CD4-positive, alpha-beta T cell treated with Interleukin-12 subunit alpha and Interleukin-12 subunit beta, for 1 hour (primary cell): Measurements from ENCODE around the gene THRB.

Experiments used
- DNase-seq: peaks from one replicate; pipeline ENCODE4 v3.0.0-alpha.2; 2020

THRB gene

DNA sequence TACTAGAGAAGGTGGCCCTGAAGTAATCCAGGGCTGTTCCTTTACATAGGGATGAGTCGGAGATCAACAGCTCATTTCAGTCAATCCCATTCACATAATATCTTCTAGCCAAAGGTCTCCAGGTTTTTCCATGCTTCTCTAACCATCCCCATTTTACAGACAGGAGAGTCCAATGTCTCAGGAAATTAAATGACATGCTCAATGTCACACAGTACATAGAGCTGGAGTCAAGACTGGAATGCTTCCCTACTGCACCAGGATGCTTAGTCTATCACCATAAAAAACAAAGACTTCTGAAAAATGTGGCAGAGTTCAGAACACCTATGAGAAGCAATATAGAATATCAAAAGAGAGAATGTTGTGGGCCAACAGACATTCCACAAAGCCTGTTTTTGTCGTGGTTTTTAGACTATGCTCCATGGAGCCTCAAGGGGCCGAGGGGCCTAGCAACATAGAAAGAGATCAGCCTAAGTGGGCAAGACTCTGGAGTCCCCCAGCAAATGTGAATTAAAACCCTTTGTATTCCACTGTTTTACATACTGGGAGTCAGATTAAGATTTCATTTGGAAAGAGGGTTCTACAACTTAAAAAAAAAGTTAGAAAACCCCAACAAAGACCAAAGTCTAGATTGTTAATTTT lies 122.0 kb downstream of the THRB start:
- no peak for DNase-seq

DNA sequence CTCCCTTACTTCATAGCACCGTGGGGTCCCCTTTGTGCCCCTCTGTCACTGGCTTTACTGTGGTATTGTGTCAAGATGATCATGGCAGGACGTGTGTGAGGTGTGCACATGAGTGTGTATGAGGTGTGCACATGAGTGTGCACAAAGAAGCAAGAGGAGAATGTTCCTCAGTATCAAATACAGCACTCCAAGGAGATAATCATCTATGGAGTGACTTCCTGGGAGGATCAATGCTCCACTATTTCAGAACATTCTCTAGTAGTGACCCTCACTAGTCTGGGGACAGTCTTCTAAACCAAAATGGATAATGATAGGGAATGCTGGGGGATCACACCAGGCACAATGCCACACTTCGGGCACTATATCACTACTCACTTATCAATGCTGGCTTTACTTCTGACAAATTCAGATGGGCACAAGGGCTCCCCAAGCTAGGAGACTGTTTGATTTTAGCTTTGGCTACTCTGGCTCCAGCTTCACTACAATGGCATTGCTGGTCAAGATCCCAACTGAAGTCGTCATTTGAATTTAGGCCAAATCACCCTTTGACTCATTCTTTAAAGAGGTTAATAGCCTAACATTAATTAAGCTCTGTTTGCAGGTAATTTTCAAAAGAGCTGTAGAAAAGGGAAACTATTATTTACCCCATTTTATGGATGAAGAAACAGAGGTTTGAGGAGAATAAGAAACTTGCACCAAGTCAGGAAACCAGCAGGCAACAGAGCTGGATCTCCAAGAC lies 124.1 kb downstream of the THRB start:
- DNase-seq, result no peak

GRCh38 chr3:24368605-24369004 lies 126.0 kb downstream of the THRB start:
- DNase-seq, result no peak

DNA sequence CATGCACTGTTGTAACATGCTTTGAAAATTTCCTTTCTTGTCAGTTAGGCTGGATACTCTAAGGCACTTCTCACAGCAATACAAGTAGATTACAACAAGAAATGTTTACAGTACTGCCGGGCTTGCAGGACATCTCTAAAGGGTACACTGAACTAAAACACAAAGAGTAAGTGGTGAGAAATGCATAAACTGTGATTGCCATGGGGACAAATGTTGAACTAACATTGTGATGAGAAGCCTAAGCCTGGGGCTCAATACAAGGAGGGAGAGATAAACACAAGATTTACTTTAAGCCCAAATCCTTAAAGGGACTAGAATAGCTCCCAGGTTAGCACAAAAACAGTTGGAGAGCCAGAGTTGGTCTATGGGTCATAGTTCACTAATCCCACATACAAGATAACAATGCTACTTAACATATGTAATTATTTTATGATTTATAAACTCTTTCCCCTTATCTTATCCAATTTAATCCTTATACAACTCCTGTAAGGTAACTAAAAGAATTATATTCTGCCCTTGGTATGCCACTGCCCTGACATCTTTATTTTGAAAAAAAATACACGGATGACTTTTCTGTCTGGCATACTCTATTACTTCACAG lies 126.9 kb downstream of the THRB start:
- no peak for DNase-seq

DNA sequence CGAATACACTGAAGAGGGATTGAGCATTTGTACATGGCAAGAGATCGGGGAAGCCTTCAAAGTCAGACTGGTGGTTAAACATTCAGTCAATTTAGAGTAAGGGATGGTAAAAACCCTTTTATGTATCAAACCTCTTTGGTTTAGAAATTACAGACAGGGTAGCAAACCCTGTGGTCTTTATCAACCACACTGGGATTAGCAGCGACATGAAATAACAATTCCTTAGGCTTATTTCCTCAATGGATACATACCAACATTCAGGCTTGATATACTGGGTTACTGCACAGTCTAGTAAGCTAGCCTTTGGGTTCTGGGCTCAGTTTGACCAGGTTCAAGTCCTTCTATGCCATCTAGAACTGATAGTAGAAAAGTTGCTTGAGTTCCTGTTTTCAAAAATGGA lies 127.4 kb downstream of the THRB start:
- DNase-seq, result no peak

DNA sequence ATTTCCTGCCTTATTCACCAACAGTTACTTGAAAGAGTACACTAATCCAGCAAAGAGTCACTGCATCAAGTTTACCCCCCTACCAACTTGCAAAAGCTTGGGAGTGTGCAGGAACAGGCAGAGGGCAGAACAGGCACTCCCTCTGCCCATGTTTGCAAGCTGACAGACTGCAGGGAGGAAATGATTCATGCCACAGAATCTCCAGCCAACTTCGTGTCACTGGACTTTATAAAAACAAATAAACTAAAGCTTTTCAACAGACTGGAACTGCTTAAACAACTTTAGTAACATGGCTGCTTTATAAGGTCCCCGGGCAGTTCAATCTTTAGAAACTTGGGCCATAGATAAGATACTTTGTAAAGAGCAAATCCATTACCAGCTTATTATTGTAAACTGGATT lies 129.5 kb downstream of the THRB start:
- DNase-seq, result no peak

DNA sequence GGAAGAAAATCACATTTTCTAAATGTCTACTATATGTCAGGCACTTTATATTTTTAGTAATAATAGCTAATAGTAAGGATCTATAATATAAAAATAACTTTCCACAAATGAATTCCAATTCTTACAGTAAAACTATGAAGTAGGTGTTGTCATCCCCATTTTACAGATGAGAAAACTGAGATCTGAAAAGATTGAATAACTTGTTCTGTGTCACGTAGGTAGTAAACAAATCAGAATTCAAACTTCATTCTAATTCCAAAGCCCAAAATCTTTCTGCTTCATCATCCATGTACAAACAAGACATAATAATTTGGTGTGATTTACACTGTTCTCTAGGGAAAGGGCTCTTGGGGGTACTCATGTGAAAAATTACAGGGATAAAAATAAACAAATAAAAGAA lies 130.3 kb downstream of the THRB start:
- DNase-seq, result no peak

DNA sequence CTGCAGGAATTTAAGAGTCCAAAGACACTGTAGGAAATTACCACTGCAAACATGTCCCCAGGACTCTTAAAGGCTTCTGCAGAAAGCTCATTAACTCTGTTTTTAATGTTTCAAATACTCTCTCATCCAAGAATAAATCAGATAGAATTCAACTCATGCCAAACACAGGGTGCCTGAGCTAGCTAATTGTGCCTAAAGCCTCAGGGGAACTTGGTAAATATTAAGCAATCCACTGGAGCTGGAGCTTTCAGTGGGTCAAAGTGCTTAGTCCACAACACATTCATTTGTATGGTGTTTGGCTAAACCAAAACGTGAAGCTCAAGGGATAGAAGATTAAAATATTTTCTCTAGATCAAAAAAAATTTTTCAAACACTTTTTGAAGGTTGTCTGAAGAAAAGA lies 131.4 kb downstream of the THRB start:
- no peak for DNase-seq

GRCh38 chr3:24361623-24362022 lies 133.0 kb downstream of the THRB start:
- DNase-seq, result no peak

DNA sequence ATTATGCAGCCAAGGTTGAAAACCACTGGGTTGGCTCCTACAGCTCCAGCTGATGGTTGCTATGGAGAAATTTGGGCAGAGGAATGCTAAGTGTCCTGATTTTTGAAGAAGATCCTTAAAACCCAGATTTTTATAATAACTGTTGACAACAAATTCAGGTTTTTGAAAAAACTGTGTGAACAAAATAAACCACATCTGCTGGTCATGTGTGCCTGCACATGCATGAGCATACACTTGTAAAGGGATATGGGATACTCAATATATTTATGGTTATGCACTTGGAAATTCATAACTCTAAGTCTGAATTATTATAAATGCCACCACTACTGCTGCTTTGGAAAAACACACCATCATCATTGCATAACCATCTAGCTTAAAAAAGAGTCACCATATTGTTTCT lies 133.7 kb downstream of the THRB start:
- DNase-seq, result no peak

DNA sequence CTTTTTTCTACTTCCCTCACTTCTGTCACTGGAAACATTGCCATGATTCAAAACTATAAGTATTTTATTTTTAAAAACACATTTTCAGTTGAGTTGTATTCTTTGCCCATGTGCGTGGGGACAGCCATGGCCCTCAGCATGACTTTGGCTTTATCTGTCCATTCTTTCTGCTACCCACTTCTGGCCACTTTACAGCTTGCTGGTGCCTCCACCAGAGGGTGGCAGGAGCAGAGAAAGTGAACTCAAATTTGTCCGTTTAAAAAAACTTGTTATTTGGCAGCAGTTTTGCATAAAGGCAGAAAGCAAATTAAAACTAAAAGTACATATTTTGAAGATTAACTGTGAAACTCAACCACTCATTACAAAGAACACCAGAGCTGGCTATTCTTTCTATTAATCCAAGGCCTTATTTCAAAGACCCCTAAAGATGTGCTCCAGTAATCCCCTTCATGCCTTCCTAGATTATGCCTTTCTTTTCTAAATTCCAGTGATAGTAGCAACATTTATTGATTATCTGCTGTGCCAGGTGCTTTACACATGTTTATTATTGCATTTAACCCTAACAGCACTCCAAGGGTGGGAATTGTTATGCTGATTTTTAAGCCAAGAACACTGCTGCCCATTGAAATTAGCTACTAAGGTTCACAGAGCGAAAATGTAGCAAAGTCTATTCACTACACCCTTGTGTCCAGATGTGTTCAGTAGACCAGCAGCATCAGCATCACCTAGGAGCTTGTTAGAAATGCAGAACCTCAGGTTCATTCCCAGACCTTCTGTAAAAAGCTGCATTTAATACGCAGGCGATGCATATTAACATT lies 134.8 kb downstream of the THRB start:
- DNase-seq, result no peak

DNA sequence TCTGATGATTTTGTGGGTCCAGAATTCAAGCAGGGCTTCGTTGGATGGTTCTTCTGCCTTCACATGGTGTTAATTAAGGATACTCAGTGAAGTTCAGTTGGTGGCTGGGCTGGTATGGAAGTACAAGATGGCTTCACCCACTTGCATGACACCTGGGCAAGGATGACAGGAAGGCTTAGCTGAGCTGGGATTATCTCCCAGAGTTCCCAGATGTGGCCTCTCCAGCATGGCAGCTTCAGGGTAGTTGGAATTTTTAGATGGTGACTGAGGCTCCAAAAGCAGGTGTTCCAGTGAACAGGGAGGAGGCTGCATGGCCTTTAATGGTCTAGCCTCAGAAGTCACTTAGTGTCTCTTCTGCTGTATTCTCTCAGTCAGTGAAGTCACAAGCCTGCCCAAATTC lies 135.5 kb downstream of the THRB start:
- no peak for DNase-seq

- no peak for DNase-seq
Observed at GRCh38 chr3:24357635-24358034, 137.0 kb downstream of the THRB start.

GRCh38 chr3:24355806-24356205 lies 138.8 kb downstream of the THRB start:
- no peak for DNase-seq

DNA sequence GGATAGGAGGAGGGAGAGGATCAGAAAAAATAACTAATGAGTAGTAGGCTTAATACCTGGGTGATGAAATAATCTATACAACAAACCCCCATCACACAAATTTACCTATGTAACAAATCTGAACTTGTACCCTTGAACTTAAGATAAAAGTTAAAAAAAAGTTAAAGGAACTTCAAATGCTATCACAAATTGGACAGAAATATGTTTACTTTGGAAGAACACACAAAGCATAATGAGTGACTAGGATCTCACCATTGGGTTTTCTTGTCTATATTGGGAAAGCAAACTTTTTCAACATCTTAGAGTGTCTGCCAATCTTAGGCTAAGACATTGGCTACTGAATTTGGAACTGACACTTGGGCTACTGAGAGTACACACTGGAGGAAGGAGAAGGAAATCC lies 140.4 kb downstream of the THRB start:
- DNase-seq, result no peak

DNA sequence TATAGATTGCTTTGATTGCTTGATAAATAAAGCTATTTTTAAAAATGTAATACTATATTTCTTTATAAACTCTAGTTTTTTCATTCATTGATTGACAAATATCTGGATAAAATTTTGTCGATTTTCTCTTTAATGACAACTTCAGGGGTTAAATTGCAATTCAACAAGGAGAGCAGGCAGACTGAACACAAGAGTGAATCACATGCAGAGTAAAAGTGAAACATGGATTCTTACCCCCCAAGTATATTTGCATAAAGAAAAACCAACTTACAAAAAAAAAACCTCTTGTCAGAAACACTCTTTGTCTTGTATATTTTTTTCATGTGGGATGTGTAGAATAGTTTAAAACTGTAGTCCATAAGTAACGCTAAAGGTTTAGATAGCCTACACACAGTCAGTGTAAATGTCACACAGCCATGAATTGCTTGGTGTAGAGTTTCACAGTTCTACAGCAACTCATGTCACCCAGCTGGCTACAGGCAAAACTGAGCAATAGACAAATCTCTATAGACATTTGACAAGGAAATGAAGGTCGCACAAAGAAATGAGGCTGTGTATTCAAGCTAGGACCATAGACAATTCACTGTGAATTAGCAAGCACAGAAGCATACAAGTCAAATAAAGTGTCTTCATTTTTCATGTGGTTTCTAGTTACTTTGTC lies 141.6 kb downstream of the THRB start:
- no peak for DNase-seq

- DNase-seq, result no peak
Observed at GRCh38 chr3:24351779-24352469, 142.7 kb downstream of the THRB start.

- no peak for DNase-seq
Observed at GRCh38 chr3:24349367-24350019, 145.2 kb downstream of the THRB start.

DNA sequence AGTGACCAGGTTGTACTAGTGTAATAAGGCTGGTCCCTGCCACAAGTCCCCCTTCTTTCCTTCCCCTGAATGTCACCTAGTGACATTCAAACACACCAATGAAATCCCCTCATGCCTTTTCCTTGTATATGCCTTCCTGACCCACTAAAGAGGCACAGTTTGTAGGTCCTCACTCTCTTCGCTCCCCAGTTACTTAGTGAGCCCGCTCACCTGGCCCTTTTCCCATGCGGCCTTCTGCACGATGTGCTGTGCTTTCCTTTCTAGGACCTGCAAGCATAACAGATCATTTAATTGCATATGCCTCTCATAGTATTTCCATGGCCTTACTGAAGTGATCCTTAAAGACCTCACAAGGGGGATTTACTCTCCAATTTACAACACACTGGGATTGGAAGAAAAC lies 146.3 kb downstream of the THRB start:
- DNase-seq, result no peak

DNA sequence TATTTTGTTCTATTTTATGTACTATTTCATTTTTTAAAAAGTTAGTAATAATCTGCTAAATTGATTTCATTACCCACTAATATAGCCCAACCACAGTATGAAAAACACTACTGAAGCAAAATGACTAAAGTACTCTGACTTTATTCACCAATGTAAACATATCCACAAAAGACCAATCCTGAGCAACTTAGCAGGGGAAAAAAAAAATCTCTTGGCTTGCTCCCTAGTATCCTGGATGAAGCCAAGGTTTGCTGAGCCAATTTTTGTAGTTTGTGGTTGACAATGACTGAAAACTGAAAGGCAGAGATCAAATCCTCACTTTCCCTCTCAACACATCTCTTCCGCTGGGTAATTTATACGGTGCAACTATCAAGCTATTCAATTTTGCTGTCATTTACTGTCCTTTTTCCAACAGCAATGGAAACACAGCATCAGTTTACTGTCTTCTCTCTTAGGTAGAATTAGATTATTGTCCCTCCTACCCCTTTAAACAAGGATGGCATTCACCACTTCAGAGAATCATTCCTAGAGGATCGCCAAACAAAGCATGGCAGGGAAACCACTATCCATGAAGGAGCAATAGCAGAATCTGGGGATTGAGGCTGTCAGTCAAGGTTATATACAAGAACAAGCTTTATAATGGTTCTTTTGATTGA lies 149.7 kb downstream of the THRB start:
- no peak for DNase-seq

GRCh38 chr3:24343084-24343783 lies 151.4 kb downstream of the THRB start:
- DNase-seq, result no peak
